ENCODE measurements around the gene MAP3K10. TPM values are rescaled to one million over a fixed set of nuclear protein-coding genes. Genes with fewer than 3 reads are reported as not detected.

Gene MAP3K10
- polyA plus RNA-seq, 1 of the 3 experiments (the other 2 are of a cell fraction), result 10.7 TPM

DNA sequence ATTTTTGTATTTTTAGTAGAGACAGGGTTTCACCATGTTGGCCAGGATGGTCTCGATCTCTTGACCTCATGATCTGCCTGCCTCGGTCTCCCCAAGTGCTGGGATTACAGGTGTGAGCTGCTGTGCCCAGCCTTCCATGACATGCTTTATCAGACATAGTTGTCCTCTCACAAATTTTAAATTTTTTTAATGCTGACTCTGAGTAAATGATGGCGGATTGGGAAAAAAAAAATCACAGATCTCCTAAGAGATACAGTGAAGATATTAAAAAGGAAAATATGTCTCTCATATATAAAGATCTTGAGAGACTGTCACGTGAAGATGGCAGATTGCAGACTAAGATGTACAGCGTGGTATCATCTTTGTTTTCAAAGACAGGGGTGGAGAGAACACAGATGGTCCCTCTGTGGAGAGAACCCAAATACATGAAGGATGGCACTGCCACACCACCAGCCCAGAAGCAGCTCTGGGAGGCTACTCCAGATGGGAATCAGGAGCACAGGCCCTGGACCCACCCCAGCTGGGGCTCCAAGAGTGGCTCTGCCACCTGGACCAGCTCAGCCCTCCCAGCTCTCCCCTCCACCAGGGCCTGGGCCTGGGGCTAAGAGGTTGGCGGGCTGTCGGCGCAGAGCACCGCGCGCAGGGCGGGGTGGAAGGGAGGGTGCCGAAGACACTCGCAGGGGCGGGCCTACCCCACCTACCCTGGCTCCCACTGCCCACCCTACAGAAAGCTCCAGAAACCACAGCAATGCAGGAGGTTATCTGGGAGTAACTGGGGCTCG is 55.3 kb downstream of the MAP3K10 start:
- Histone ChIP-seq H3K4me2 (no peak overlapping the region), H3K4me1 (ENCODE audit: control insufficient read depth in 1 of 2, insufficient read depth in 2 of 2, low read depth in 1 of 2, low read length in 1 of 2) (no peaks in the 10 kb centered on the region; a peak in 1 of 4 replicates), H3K36me3 (replicated peaks in 1 of 2; ENCODE audit: control insufficient read depth in 1 of 2, insufficient read depth in 2 of 2, low read length in 1 of 2) (peaks cover 0 to 19% of the 10 kb centered on the region in 2 experiments), H3F3A (replicated peaks; ENCODE audit: insufficient read depth) (no peaks in the 10 kb centered on the region), H3K9me3 (no peaks in the 10 kb centered on the region), H3K9ac (no peak overlapping the region), H3K27ac (ENCODE audit: low read depth in 2 of 2, low read length in 1 of 2) (no peak overlapping the region), H3K4me3 (ENCODE audit: low read depth in 2 of 2, low read length in 1 of 2) (no peak overlapping the region), H4K20me1 (ENCODE audit: insufficient read depth) (peaks cover 14% of the 10 kb centered on the region), H3K9me2 (no peaks in the 10 kb centered on the region), H2AFZ (ENCODE audit: low read depth) (no peak overlapping the region), H3K79me2 (ENCODE audit: insufficient read depth) (peaks cover 15% of the 10 kb centered on the region), H3K27me3 (ENCODE audit: insufficient read depth) (no peaks in the 10 kb centered on the region)
- DNase-seq, result peak; percentile 54
- TF ChIP-seq FOXM1 (IDR thresholded peaks at IDR 0.05; ENCODE audit: low read depth) (no peak), FOXJ3 (CRISPR knock-in tag; IDR thresholded peaks at IDR 0.05) (no peak), CTCF (IDR thresholded peaks at IDR 0.05) (no peak), PBX3 (IDR thresholded peaks at IDR 0.05) (no peak), MXI1 (IDR thresholded peaks at IDR 0.05; ENCODE audit: low read depth, low read length) (no peak), RXRA (IDR thresholded peaks at IDR 0.05; ENCODE audit: borderline replicate concordance, low read depth) (no peak), TEAD4 (IDR thresholded peaks at IDR 0.05; ENCODE audit: borderline replicate concordance, insufficient read depth) (no peak)
- TF ChIP-seq, protein P1, sequence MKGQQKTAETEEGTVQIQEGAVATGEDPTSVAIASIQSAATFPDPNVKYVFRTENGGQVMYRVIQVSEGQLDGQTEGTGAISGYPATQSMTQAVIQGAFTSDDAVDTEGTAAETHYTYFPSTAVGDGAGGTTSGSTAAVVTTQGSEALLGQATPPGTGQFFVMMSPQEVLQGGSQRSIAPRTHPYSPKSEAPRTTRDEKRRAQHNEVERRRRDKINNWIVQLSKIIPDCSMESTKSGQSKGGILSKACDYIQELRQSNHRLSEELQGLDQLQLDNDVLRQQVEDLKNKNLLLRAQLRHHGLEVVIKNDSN (IDR thresholded peaks at IDR 0.05; ENCODE audit: borderline replicate concordance, low read depth), result no peak
- CTCF ChIA-PET, result interaction anchor here (0.7 to 1.5 kb wide), 6 partner anchors 8 to 107 kb away, joined by 3 to 7 read pairs (median 4); partner anchors contain the start of gene TTC9B
- POLR2A ChIA-PET, result no interaction called here
- WGBS (ENCODE audit: low lambda C conversion rate), result 87% methylated on average over 13 of the region's 16 CpGs

DNA sequence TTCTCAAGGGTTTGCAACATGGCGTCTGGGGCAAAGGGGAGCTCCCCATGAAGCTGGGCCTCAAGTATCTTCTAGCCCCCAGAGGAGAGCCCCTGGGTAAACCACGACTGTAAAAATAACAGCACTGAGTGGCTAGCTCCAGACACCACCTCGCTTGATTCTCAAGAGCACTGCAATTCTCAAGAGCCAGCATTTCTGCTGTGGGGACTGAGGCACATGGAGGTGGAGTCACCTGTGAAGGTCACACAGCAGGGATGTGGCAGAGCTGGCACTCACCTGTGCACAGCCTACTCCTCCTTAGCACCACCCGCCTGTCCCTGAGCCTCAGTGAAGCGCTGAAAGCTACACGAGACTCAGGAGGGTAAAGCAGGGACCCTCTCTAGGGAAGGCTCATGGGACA is 56.0 kb downstream of the MAP3K10 start:
- TF ChIP-seq FOXM1 (IDR thresholded peaks at IDR 0.05; ENCODE audit: low read depth) (no peak), RCOR1 (IDR thresholded peaks at IDR 0.05; ENCODE audit: low read length) (no peak), EP300 (IDR thresholded peaks at IDR 0.05; ENCODE audit: borderline replicate concordance in 1 of 2, low read depth in 1 of 2, low read length in 1 of 2) (no peak), RXRA (IDR thresholded peaks at IDR 0.05; ENCODE audit: borderline replicate concordance, low read depth) (no peak), YY1 (IDR thresholded peaks at IDR 0.05; ENCODE audit: low read depth) (no peak), GABPA (IDR thresholded peaks at IDR 0.05; ENCODE audit: low read depth) (no peak)
- Histone ChIP-seq H3K4me2 (no peak overlapping the region), H3K79me2 (ENCODE audit: insufficient read depth) (peaks cover 15% of the 10 kb centered on the region), H3K27ac (ENCODE audit: low read depth in 2 of 2, low read length in 1 of 2) (no peak overlapping the region), H3K4me1 (ENCODE audit: control insufficient read depth in 1 of 2, insufficient read depth in 2 of 2, low read depth in 1 of 2, low read length in 1 of 2) (no peaks in the 10 kb centered on the region; a peak in 1 of 4 replicates), H3K27me3 (ENCODE audit: insufficient read depth) (no peaks in the 10 kb centered on the region), H2AFZ (ENCODE audit: low read depth) (no peak overlapping the region), H3K4me3 (ENCODE audit: low read depth in 2 of 2, low read length in 1 of 2) (no peak overlapping the region), H3K9me3 (no peaks in the 10 kb centered on the region), H3F3A (replicated peaks; ENCODE audit: insufficient read depth) (no peaks in the 10 kb centered on the region), H3K9me2 (no peaks in the 10 kb centered on the region), H4K20me1 (ENCODE audit: insufficient read depth) (peaks cover 14% of the 10 kb centered on the region), H3K9ac (no peak overlapping the region), H3K36me3 (replicated peaks in 1 of 2; ENCODE audit: control insufficient read depth in 1 of 2, insufficient read depth in 2 of 2, low read length in 1 of 2) (peaks cover 0 to 23% of the 10 kb centered on the region in 2 experiments)
- 92% methylated on average over 6 of the region's 6 CpGs for WGBS (ENCODE audit: low lambda C conversion rate)
- ChIA-PET POLR2A (no interaction called here), CTCF (interaction anchor here (0.7 to 1.5 kb wide), 5 partner anchors 9 to 107 kb away, joined by 3 to 7 read pairs (median 3); partner anchors contain the start of gene TTC9B)
- no peak for DNase-seq

Measured in SK-N-SH (cell line).